Left lung (tissue), 10 donors: Measurements from ENCODE around the gene DPY19L2. TPM values are rescaled to one million over a fixed set of nuclear protein-coding genes. Genes with fewer than 3 reads are reported as not detected.
"Not testable (repeated sequence)": the region's sequence is repeated elsewhere in the genome, so short reads cannot be mapped to it uniquely, and the experiment has no call there.

ENCODE experiments used
- ATAC-seq: fragments of 200-7000 bp; cut with Tn5 transposase; one replicate; pipeline ENCODE4 v1.9.1; 2020; ENCODE audit warnings: moderate library complexity
- DNase-seq, 4 donors: peaks; one replicate each; pipeline ENCODE4 v3.0.0-alpha.2; 2013 to 2020
- H3K27ac ChIP-seq, 2 donors: fragments of 200-600 bp; sonication (generic) in 1 of 2; one replicate each; pipeline versions ENCODE4 v1.5.0 to v1.8.0; 2020 to 2021
- H3K27me3 ChIP-seq, 2 donors: fragments of 200-600 bp; sonication (generic) in 1 of 2; one replicate each; pipeline versions ENCODE4 v1.5.0 to v1.8.0; 2020 to 2021
- H3K36me3 ChIP-seq, 2 donors: fragments of 200-600 bp; sonication (generic) in 1 of 2; one replicate each; pipeline versions ENCODE4 v1.5.0 to v1.8.0; 2020 to 2021
- H3K4me1 ChIP-seq, 2 donors: fragments of 200-600 bp; one replicate each; pipeline ENCODE4 v1.8.0; 2021
- H3K4me3 ChIP-seq, 2 donors: fragments of 200-600 bp; sonication (generic) in 1 of 2; one replicate each; pipeline versions ENCODE4 v1.5.0 to v1.8.0; 2020 to 2021; ENCODE audit warnings: mild to moderate bottlenecking in 1 of 2
- H3K9me3 ChIP-seq, 2 donors: fragments of 200-600 bp; sonication (generic) in 1 of 2; one replicate each; pipeline versions ENCODE4 v1.5.0 to v1.8.0; 2020 to 2021
- intact Hi-C, 2 donors: fragments of 100-400 bp; cut with DNase I; formaldehyde crosslinking; loops; one replicate each; pipeline versions ENCODE4 v1.11.2 to v1.14.2; 2022
- polyA plus RNA-seq, 6 donors: library from polyadenylated mRNA; unstranded; fragments of 120-200 nt; gene quantifications; one replicate each; pipeline ENCODE4 v1.2.1, GENCODE V29; 2013; ENCODE audit not compliant: insufficient read length in 6 of 6
- total RNA-seq, 2 donors: library from RNA; stranded (reverse); fragmentation: NEBNext Ultra II Directional; extraction: Animal tissue kit (Norgen Biotek cat#: 25700); gene quantifications; one replicate each; pipeline ENCODE4 v1.2.1, GENCODE V29; 2021
- donor health status: DM: no; HTN: yes; CAD: no.
- donor health status: DM: no; HTN: no; CAD: no.

Gene DPY19L2
- total and polyA plus RNA-seq, 8 donors, result 1.2 to 33.3 (median 23.4) TPM

DNA sequence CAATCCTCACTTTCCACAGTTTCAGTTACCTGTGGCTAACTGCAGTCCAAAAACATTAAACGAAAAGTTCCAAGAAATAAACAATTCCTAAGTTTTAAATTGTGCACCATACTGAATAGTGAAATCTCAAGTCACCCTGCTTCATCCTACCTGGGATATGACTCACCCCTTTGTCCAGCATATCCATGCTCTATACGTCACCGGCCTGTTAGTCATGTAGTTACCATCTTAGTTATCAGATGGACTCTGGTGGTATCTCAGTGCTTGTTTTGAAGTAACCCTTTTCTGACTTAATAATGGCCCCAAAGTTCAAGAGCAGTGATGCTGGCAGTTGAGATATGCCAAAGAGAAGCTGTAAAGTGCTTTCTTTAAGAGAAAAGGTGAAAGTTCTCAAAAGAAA is 83.9 kb downstream of the DPY19L2 start:
- H3K9me3 ChIP-seq, H3K4me1 ChIP-seq, ATAC-seq, intact Hi-C loops, H3K36me3 ChIP-seq, H3K27me3 ChIP-seq, H3K27ac ChIP-seq, DNase-seq, H3K4me3 ChIP-seq: not testable (repeated sequence)

GRCh38 chr12:63583289-63583688 is 85.0 kb downstream of the DPY19L2 start:
- intact Hi-C loops, H3K4me1 ChIP-seq, H3K9me3 ChIP-seq, H3K27ac ChIP-seq, H3K27me3 ChIP-seq, ATAC-seq, DNase-seq, H3K4me3 ChIP-seq, H3K36me3 ChIP-seq: not testable (repeated sequence)

GRCh38 chr12:63577631-63578030 is 90.7 kb downstream of the DPY19L2 start:
- H3K9me3 ChIP-seq, DNase-seq, H3K4me1 ChIP-seq, ATAC-seq, H3K4me3 ChIP-seq, intact Hi-C loops, H3K36me3 ChIP-seq, H3K27me3 ChIP-seq, H3K27ac ChIP-seq: not testable (repeated sequence)

- ATAC-seq, H3K36me3 ChIP-seq, intact Hi-C loops, H3K27me3 ChIP-seq, H3K27ac ChIP-seq, H3K4me3 ChIP-seq, H3K9me3 ChIP-seq, DNase-seq, H3K4me1 ChIP-seq: not testable (repeated sequence)
Observed at GRCh38 chr12:63572038-63572437, 96.3 kb downstream of the DPY19L2 start.

DNA sequence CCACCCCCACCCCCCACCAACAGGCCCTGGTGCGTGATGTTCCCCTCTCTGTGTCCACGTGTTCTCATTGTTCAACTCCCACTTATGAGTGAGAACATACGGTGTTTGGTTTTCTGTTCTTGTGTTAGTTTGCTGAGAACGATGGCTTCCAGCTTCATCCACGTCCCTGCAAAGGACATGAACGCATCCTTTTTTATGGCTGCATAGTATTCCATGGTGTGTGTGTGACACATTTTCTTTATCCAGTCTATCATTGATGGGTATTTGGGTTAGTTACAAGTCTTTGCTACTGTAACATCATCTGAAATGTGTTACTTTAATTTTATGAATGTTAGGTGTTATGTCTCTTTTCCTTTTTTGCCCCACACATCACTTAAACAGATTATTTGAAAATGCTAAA is 109.8 kb downstream of the DPY19L2 start:
- H3K27ac ChIP-seq, H3K4me1 ChIP-seq, ATAC-seq, intact Hi-C loops, DNase-seq, H3K36me3 ChIP-seq, H3K9me3 ChIP-seq, H3K27me3 ChIP-seq, H3K4me3 ChIP-seq: not testable (repeated sequence)

DNA sequence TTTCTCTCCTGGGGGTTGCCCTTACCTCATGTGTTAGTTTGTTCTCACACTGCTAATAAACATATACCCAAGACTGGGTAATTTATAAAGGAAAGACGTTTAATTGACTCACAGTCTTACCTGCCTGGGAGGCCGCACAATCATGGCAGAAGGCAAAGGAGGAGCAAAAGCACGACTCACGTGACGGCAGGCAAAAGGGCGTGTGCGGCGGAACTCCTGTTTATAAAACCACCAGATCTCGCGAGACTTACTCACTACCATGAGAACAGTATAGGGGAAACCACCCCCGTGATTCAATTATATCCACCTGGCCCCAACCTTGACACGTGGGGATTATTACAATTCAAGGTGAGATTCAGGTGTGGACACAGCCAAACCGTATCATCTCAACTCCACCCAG is 116.9 kb downstream of the DPY19L2 start:
- H3K27me3 ChIP-seq, ATAC-seq, H3K36me3 ChIP-seq, H3K9me3 ChIP-seq, H3K4me3 ChIP-seq, H3K27ac ChIP-seq, H3K4me1 ChIP-seq, intact Hi-C loops: not testable (repeated sequence)
- DNase-seq, result peak in 1 of 4 donors; percentile 34

DNA sequence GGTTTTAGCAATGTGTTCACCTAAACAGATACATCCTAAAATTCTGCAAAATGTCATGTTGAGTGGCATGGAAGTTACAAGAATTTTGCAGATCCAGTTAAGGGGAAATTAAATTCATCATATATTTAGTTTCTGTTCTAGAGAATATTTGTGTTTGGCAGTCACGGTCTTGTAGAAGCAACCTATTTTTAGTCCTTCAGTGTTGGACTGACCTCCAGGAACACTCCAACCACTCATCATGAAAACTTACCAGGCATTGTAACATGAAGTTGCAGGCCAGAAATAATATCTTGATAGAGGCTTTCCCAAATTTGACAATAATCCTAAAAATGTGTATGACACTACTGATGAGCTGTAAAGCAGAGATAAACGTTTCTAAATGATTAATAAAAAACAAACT is 119.3 kb downstream of the DPY19L2 start:
- H3K27ac ChIP-seq, H3K9me3 ChIP-seq, H3K4me3 ChIP-seq, H3K36me3 ChIP-seq, intact Hi-C loops, DNase-seq, H3K27me3 ChIP-seq, H3K4me1 ChIP-seq, ATAC-seq: not testable (repeated sequence)

DNA sequence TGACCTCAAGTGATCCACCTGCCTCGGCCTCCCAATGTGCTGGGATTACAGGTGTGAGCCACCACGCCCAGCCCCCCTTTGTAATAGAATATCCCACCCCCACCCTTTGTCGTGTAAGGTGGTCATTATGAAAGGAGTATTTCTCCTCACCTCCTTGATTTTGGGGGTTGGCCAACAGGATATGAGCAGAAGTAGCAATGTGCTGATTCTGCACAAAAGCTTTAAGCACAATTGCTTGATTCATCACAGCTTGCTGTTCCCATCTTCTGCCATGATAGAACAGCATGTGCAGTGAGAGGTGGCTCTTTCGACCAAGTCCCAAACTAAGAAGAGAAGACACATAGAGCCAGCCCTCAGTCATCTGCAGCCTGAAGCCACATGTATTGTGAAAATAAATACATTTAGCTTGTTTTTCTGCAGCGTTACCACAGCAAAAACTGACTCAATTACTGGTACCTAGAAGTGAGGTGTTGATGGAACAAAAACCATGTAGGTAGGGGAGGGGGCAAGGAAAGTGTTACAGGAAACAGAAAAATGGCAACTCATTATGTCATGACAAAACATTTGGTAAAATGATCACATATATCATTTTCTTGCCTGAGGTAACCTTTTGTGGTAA is 122.9 kb downstream of the DPY19L2 start:
- intact Hi-C loops, H3K4me1 ChIP-seq, H3K27ac ChIP-seq, DNase-seq, H3K4me3 ChIP-seq, H3K27me3 ChIP-seq, H3K36me3 ChIP-seq, H3K9me3 ChIP-seq, ATAC-seq: not testable (repeated sequence)

DNA sequence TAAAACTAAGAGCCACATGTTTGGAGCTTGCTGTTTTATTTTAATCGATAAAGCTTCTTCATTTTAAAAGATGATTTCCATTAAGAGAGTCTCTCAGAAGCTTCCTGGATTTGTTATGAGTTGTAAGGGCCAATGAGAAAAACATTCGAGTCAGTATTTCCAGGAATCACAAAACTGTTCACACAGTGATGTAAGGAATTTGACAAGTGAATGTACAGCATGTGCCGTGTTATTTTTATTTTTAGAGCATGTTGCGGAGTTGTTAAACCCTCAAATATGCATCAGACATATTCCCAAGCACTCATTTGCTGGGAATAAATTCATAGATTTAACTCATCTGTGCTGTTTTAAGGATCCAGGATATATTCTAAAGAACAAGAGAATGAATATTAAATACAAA is 129.6 kb downstream of the DPY19L2 start:
- ATAC-seq, H3K4me1 ChIP-seq, H3K27me3 ChIP-seq, DNase-seq, H3K4me3 ChIP-seq, H3K9me3 ChIP-seq, intact Hi-C loops, H3K36me3 ChIP-seq, H3K27ac ChIP-seq: not testable (repeated sequence)

GRCh38 chr12:63537838-63538237 is 130.5 kb downstream of the DPY19L2 start:
- intact Hi-C loops, DNase-seq, ATAC-seq, H3K36me3 ChIP-seq, H3K27ac ChIP-seq, H3K27me3 ChIP-seq, H3K4me3 ChIP-seq, H3K4me1 ChIP-seq, H3K9me3 ChIP-seq: not testable (repeated sequence)

DNA sequence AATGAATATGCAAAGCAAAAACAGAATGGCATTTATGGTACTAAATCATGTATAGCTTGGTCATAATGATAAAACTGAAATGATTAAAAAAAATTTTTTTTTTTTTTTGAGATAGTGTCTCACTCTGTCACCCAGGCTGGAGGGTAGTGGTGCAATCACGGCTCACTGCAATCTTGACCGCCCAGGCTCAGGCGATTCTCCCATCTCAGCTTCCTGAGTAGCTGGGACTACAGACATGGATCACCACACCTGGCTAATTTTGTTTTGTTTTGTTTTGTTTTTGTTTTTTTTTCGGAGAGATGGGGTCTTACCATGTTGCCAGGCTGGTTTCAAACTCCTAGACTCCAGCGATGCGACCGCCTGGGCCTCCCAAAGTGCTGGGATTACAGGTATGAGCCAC is 138.7 kb downstream of the DPY19L2 start:
- H3K27me3 ChIP-seq, ATAC-seq, intact Hi-C loops, H3K27ac ChIP-seq, H3K9me3 ChIP-seq, DNase-seq, H3K4me1 ChIP-seq, H3K4me3 ChIP-seq, H3K36me3 ChIP-seq: not testable (repeated sequence)
